Stimulated activated CD8-positive, alpha-beta memory T cell treated with anti-CD3 and anti-CD28 coated beads, Interleukin-2, amount 100 ng/mL, for 48 hours (primary cell): ENCODE measurements around the gene CENPT.
A peak's percentile ranks its signal among the peaks of the same experiment; 100 is the strongest.
"Not testable (repeated sequence)": the region's sequence is repeated elsewhere in the genome, so short reads cannot be mapped to it uniquely, and the experiment has no call there.

Experiments used
- DNase-seq, 2 donors: peaks; one replicate each; pipeline ENCODE4 v3.0.0-alpha.2; 2020; ENCODE audit warnings: low read depth in 2 of 2

Gene CENPT

DNA sequence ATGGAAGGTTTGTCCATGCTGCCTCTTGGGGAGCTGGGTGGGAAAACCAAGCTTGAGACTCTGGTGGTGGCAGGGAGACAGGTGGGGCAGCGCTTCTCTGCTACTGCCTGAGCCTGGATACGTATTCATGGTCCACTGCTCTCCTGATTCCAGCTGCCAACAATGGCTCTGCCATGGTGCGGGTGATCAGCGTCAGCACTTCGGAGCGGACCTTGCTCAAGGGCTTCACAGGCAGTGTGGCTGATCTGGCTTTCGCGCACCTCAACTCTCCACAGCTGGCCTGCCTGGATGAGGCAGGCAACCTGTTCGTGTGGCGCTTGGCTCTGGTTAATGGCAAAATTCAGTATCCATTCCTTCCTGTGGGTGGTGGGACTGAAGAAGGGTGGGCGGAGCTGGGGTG lies 29.6 kb upstream of the CENPT start:
- no peak for DNase-seq

DNA sequence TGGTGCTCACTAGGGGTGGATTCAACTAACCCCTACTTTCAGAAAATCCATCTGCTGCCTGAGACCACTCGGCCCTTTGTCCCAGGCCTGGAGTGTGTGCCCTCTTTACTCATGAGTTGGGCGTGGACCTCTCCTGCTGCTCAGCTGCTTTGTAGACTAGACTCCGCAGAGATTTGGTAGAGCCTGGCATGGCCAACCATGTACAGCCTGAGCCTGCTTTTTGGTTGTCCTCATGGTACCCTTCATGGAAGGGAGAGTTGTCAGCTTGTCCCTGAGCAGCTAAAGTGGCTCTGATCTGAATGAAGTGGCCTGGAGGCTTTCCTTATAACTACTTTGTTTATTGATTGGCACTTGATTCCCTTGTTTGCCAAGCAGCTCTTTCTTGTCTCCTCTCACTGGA lies 26.9 kb upstream of the CENPT start:
- DNase-seq = no peak

DNA sequence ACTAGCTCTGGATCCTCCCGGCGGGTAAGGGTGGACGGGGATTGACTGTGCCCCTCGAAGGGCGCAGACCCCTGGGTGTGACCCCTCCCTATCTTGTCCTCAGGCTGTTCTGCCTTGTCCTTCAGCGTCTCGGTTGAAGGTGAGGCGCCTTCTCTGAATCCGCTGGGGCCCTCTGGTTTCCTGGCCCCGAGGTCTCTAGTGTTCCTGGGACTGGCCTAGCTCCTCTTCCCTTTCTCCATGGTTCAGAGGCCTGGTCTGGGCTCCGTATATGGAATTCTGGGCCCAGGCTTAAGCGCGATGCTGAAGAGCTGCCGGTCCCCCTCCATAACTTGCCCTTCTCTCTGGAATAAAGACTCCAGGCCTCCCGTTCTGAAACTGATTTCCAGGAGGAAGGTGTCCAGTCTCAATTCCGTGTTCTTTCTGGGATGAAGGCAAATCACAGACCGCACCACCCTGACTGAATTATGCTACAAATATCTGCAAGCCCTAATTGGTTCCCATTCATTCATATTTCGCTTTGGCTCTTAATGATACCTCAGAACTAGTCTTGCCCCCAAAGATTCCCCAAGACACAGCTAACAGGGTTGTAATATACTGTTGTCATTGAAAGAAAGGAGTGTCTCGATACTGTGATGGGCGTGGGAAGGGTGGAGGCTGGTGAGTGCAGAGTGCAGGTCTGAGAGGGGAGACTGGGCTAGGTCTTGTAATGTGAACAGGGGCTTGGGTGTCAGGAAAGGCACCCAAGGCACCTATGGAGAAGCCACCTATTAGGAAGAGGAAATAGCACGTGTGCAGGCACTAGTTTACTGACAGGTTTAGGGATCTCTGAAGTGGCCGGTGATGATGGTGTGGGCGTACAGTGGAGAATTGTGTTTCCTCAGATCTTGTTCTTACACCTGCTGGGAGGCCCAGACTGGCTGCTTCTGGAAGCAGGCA lies 26.2 kb upstream of the CENPT start:
- DNase-seq = no peak

DNA sequence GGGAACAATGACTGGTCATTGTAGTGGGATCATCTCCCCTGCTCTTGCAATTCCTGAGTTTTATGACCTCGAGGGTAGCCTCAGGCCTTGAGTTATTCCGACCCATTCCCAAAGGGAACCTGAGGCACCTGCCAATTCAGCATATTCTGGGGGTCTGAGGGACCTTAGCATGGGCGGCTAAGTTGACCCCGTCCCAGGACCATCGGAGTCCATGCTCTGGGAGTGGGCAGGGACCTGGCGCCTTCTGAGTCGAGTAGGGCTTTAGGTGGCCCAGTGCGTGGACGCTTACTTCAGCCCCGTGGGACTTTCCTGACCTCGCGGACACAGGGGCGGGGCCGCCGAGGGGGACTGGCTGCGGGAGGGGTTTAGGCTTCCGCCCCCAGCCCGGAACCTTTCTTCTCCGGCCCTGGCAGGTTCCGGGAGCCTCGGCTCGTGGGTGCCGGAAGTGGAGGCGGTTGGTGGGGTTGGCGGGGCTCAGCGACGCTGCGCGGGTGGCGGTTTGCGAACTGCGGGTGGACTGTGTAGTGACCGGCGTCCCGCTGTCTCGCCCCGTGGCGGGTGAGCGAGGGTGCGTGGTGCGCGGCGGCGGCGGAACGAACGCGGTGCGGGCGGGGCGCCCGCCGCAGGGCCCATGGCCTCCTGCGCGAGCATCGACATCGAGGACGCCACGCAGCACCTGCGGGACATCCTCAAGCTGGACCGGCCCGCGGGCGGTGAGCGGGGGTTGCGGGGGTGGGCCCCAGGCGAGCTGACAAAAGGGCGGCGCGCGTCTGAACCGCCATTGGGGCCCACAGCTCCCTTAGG lies 25.3 kb upstream of the CENPT start, which contains the start of gene EDC4:
Gene EDC4, plus strand, starts transcription at position 422 of the 804 bp plus-strand sequence. Its CDS starts 210 bp downstream, at position 632.
- DNase-seq = peak; percentile 81 to 88

DNA sequence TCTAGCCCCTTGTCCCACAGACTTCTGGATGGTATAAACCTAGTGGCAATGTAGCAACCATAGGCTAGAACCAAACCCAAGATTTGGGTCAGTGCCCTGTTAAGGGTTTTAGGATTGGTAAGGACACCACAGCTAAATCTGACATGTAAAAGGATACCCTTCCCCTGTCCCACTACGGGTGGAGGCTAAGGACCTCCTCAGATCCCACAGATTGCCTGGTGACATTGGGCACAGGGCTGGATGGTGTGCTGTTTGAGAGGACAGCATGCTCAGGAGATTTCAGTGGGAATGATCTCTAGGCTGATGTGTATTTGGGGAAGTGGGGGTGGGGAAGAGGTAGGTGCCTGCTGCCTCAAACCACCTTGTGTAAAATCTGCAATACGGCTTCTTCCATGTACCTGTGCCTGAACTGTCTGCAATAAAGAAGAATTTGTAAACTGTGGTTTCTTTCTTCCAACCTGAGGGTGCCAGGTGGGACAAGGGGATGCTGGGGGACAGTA lies 24.7 kb upstream of the CENPT start:
- no peak for DNase-seq

DNA sequence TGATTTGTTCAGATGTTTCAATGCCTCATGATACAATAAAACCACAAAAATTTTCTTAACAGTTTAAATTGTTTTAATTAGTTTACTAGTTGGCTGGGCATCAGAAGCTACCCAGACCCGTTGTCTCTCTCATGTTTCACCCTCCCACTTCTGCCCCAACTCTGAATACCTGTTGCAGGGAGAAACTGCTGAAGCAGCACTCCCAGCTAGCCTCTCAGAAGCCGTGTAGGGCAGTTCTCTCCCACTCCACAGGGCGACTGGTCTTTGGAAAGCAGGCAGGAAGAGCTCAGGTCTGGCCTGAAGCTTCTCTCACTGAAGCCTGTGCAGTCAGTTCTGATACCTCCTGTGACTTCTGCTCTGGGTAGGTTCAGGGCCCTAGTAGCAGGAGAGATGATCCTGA lies 23.8 kb upstream of the CENPT start:
- DNase-seq = no peak

DNA sequence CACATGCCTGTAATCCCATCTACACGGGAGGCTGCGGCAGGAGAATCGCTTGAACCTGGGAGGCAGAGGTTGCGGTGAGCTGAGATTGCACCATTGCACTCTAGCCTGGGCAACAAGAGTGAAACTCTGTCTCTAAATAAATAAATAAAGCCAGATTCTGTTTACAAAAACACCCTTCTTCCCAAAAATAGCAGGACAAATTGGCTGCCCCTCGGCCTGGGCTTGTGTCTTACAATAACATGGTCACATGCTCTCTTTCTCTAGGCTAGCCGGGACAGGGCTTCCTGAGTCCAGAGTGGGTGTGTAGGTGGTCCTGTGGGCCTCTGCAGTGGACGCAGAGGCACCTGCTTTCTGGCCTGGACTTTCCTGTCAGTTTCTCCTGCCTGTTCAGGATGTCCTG lies 22.2 kb upstream of the CENPT start:
- DNase-seq = no peak

DNA sequence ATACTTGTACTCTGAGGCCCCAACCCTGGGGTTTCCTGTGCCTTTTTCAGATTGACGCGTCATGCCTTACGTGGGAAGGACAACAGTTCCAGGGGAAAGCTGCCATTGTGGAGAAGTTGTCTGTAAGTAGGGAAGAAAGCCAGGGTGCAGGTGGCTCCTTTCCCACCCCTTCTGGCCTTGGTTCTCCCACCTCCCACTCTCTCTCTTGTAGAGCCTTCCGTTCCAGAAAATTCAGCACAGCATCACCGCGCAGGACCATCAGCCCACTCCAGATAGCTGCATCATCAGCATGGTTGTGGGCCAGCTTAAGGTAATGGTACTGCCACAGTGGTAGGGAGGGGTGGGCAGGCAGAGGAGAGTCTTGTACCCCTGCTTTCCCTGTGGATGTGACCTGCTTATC lies 20.8 kb upstream of the CENPT start:
- no peak for DNase-seq

DNA sequence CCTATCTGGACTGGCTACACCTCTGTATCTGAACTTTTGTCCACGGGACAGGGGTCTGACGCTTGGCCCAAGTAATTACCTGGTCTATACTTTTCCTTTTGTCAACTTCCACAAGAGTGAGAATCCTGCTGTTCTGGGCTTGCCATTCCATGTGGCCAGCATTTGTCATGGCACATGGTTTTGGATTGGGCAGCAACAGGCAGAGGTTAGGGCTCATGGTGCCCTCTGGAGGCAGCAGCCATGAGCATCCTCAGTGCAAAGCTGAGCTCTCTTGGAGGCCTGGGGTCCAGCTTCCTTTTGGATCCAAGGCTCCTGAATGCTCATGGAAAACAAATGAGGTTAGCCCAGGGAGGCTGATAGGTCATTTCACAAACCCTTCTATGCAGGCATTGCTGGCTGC lies 17.8 kb upstream of the CENPT start:
- DNase-seq = no peak

DNA sequence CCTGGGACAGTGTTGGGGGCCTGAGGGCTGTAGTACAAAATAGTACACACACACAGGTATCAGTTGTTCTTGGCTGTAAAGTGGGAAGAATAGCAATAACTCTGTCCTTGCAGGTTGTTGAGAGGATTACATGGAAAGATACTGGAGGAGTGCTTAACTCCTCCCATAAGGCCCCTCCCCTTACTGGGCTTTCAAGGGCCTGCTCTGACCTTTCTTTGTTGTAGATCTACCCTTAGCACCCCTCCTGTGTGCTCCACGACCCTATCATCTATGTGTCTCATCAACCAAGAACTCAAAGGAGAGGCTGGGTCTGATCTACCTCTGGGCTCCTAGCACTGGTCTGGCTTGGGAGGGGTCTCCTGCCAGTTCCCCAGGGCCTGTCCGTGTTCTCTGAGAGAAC lies 17.1 kb upstream of the CENPT start:
- no peak for DNase-seq

DNA sequence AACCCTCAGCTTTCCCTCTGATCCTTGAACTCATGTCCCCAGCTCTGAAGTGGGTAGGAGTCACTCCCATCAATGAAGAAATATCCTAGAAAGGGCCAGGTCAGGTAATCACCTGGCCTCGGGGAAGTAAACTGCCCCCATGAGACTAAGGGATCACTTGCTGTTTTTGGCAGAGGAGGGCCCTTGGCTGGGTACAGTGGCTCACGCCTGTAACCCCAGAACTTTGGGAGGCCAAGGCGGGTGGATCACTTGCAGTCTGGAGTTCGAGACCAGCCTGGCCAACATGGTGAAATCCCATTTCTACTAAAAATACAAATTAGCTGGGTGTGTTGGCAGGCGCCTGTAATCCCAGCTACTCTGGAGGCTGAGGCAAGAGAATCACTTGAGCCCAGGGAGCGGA lies 16.6 kb upstream of the CENPT start:
- not testable (repeated sequence) for DNase-seq

DNA sequence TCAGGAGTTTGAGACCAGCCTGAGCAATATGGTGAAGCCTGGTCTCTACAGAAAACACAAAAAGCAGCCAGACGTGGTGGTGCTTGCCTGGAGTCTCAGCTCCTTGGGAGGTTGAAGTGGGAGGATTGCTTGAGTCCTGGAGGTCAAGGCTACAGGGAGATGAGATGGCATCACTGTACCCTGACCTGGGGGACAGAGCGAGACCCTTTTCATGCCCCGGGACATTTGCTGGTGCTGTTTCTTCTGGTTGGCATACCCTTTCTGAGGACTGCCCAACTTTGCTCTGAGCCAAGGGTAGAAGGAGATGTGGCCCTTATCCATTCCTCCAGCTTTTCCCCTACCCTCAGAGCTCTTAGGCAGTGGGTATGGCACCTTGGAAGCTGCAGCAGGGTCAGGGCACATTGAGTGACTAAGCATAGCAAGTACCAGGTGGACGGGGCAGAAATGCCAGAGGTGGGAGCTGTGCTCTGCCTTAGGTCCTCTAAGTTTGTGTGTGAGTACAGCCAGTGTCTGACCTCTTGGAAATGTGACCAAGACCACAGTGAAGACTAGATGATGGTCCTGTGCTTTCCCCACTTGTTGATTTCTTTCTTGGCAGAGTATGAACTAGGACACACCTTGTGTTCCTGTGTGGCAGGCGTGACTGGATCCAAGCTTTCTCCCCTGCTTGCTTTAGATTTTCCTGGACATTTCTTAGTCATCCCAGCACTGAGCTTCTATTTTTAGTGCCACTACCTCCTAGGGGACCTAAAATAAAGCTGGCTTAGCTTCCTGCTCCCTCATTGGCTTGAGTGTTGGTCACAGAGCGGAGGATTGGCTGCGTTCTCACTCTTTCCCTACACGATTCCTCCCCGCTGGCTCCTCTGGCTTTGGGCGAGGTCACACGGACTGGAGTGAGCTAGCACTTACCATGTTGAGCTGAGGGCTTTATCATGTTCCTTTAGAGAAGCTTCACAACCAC lies 15.4 kb upstream of the CENPT start:
- no peak for DNase-seq

DNA sequence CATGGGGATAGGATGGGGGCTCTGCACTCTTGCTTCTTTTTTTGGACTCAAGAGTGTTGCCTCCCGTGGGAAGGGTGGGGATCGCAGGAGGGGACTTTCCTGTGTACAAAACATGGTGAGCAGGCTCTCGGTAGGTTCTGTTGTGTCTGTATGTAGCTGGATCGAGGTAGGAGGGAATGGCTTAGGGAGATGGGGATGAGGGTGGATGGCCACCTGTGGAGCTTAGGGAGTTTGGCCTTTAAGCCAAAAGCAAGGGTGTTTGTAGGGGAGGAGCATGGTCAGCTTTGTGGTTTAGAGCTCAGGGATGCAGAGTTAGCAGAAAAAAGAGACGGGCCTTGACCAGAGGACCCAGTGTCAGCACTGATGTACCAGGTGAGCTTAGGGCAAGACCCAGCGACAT lies 14.4 kb upstream of the CENPT start:
- DNase-seq = no peak

DNA sequence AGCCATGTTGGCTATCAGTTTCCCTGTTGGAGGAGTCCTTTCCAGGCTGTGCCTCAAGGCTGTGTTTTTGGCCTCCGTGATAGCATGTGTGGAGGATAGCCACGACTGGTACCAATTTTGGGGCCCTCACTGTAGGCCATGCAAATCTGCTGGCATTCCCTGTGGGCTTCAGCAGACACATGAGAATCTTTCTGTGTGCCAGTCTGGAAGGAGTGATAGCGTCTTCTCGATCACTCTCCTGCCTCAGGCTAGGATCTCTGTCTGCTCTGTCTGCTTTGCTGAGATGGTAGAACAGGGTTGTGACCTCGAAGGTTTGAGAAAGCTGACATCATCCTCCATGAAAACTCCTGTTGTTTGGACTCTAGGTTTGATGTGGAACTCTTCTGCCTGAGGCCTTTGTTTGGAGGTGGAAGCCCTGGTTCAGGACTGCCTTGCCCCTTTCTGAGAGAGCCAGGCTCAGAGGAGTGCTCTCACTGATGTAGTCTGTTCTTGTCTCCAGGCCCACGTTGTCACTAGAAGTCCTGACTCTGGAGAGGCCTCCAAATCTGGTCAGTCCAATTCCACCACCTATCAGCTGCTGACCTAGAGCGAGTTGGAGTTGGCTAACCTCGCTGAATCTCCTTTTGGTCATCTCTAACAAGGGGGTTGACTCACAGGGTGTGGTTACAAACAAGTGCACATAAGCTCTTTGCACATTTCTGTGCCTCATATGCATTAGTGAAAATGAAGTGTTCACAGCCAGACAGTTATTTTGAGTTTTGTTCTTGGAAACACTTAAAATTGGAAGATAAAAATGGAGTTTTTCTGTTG lies 13.3 kb upstream of the CENPT start:
- no peak for DNase-seq

DNA sequence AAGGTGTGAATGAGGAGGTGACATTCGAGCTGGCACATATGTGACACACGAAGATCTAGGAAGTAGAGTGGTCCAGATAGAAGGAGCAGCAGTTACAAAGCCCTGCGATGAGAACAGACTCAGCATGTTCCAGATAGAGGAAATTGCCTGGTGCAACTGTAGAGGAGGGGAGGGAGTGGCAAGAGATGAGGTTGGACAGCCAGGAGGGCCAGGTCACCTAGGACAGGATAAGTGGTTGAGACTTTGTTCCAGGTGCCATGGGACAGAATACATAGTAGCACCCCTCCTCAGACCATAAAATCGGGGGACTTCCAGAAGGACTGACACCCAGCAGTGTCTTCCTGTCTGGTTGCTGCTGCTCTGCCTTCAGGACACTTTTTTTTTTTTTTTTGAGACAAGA lies 11.0 kb upstream of the CENPT start:
- no peak for DNase-seq

DNA sequence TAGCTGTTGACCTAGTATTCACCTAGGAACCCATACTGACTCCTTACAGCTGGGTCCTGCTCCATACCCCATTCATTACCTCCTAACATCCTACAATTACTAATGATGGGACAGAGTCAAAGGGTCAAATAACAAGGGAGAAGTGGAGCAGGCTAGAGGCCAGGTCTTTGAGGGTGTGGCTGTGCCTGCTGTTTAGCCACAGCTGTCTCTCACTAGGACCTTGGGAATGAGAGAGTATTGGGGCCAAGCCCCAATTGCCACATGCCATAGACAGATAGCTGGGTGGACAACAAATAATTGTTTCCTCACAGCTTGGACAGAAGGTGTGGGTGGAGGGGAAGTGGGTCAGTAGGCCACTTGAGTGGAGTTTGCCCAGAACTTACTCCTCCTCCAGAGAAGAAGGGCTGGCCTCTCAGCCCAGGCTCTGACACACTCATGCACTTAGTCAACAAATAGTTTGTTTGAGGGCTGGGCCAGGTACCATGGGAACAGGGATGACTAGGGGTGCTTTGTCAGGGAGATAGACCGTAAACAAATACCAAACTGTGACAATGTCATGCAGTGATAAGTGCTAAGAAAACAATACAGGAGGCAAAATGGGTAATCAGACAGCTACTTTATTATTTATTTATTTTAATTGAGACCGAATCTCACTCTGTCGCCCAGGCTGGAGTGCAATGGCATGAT lies 10.2 kb upstream of the CENPT start:
- no peak for DNase-seq

DNA sequence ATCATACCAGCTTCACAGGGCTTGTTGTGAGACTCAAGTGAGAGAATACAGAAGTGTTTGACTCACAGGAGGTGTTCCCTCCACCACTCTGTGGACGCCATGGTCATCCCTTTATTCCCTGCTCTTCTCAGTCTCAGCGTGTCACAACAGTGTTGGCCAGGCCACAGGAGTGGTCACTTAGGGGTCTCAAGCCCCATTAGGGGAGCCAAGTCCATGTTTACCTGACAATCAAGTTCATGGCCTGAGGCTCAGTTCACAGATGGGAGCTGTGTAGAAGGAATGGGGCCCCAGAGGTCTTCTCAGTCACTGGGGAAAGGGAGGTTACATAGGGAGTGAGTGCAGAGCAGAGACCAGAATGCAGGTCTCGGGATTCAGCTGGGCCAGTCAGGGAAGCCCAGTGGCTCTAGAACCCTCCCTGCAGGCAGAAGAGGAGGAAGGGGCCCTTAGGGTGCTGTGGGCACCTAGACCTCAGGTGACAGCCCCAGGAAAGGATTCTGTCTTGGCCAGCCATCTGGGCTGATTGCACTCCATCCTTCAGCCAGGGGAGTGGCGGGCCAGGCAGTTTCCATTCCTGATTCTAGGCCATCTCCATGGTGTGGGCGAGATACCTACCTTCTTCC lies 9.5 kb upstream of the CENPT start:
- no peak for DNase-seq

DNA sequence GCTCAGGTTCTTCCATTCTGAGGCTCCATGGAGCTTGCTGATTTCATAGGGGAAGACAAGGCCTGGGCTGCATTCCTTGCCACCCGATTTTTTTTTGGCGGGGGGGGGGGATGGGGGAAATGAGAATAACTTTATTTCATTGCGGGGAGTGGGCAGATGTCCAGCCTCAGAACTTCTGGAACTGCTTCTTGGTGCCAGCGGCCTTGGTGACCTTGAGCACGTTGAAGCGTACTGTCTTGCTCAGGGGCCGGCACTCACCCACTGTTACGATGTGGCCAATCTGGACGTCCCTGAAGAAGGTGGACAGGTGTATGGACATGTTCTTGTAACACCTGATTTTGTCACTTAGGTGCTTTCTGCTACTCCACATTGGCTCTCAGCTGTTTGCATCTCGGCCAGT lies 8.3 kb upstream of the CENPT start:
- no peak for DNase-seq

DNA sequence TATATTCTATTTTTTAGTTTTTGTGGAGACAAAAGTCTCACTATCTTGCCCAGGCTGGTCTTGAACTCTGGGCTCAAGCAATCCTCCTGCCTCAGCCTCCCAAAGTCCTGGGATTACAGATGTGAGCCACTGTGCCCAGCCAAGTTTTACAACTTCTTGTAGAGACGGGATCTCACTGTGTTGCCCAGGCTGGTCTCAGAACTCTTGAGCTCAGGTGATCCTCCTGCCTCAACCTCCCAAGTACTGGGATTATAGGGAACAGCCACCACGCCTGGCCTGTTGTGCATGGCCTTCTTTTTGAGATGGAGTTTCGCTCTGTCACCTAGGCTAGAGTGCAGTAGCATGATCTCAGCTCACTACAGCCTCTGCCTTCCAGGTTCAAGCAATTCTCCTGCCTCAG lies 6.2 kb upstream of the CENPT start:
- no peak for DNase-seq

DNA sequence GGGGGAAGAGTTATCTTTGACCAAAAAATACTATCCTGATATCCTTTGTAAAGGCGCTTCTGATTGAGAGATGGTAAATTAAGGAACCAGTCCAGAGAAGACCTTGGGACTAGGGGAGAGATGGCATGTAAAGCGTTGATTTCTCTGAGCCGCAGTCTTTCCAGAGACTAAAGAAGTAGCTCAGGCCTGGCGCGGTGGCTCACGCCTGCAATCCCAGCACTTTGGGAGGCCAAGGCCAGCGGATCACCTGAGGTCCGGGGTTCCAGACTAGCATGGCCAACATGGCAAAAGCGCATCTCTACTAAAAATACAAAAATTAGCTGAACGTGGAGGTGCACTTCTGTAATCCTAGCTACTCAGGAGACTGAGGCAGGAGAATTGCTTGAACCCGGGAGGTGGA lies 625 bp upstream of the CENPT start:
- no peak for DNase-seq
